NCI-H2196 (cell line): ENCODE results near the gene GRIN2A.

Experiments
- DNase-seq: peaks from one replicate; lab custom pipeline; 2025; ENCODE audit not compliant: unreplicated experiment; lab: John Stamatoyannopoulos, UW

Gene GRIN2A

GRCh38 chr16:9870962-9871361 lies 311.3 kb downstream of the GRIN2A start:
- DNase-seq, result no peak

GRCh38 chr16:9869776-9870175 lies 312.5 kb downstream of the GRIN2A start:
- no peak for DNase-seq

DNA sequence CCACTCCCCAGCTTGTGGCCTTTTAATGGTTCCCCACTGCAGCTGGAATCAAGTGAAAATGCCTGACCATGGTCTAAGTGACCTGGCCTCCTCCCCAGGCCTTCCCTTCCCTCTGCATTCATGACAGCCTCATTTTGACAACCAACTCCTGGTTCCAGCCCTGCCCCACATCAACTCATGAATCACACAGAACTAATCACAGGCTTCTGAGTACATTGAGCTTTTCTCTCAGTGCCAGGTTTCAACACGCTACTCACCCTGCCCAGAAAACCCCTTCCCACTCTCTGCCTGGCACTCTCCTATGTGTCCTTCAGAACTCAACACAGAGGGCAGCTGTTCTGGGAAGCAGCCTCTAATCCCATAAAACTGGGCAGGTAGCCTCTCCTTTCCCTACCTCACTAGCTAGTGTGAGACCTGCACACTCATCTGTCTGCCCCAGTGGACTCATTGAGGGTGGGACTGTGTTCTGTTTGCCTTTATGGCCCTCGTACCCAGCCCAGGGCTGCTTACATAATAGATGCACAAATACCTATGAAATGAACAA lies 313.6 kb downstream of the GRIN2A start:
- no peak for DNase-seq

DNA sequence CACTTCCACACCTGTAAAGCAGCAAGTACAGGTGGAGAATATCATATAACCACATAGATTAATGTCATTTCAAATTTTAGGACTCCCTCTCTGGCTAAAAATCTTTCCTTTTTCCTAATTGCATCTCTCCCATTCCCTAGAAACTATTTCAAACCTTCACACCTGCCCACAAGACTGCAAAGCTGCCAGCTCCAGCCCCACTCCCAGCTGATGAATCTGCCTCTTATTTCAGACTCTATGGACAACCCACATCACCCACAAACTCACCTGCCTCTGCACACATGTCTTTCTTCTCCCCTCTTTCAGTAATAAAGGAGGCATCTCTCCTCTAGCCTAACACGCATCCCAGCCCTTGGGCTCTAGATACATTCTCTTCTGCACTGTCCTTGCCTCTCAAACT lies 315.1 kb downstream of the GRIN2A start:
- DNase-seq, result no peak

GRCh38 chr16:9864461-9864860 lies 317.8 kb downstream of the GRIN2A start:
- no peak for DNase-seq

DNA sequence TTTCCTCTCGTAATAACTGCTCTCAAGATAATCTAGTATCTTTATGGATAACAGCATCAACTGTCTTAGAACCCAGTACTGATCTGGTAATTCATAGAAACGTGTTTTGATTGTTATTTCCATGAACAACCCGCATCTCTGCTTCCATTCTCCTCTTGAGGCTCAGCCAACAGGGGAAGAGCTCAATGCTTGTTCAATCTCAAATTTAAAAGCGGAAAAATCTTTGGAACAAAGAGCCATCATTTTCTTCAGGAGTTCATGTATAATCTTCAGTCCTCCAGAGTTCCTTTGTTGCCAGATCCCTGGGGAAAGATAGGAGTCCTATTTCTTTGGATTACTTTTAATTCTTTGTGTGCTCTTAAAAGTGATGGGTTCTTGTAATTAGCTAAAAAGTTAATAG lies 319.9 kb downstream of the GRIN2A start:
- no peak for DNase-seq

DNA sequence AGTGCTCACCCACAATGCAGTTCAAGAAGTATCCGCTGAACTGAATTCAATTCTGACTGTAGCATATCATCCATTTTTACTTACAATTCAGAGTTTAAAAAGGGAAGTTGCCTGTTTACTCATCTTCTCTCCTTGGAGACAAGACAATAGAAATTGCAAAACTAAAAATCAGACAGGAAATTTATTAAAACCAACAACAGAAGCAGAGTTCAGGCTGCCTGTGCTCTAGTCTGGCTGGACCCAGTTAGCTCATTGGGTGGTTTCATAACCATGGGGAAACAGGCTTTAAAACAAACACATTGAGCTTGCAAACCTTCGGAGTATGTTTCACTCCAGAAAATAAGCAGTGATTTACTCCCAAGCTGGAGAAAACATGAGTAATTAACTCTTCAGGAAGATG lies 321.4 kb downstream of the GRIN2A start:
- no peak for DNase-seq

DNA sequence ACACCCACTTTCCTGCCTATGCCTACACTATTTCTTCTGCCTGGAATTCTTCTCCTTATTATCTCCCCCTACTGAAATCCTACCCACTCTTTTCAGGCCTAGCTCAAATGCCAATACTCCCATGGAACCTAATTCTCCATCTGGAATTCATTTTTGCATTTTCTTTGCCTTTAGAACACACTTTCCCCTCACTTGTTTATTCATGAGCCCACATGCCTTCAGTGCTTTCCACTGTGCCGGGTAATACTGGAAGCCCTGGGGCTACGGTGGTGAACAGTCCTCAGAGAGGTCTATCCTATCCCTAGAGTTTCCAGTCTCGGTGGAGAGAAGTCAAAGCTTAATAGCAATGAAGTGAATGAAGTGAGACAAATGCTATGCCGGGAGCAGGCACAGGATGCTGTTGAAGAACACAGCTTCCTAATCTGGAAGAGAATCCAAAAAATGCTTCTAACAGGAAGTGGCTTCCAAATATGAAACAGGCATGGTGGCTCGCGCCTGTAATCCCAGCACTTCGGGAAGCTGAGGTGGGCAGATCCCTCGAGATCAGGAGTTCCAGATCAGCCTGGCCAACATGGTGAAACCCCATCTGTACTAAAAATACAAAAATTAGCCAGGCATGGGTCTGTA lies 322.4 kb downstream of the GRIN2A start:
- DNase-seq, result no peak

DNA sequence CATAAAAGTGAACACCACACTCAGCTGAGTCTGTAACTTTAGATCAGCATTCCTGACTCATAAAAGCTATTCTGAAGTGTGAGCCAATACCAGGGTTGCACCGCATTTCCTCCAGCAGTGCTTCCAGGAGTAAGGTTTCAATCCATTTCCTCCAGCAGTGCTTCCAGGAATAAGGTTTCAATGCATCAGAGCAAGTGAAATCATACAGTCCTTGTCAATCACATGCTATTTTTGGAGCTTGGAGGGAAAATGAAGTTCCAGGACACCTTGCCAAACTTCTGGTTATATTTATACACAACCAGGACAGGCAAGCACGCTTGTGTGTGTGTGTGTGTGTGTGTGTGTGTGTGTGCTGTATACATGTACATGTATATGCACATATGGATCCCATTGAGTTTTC lies 327.6 kb downstream of the GRIN2A start:
- no peak for DNase-seq

DNA sequence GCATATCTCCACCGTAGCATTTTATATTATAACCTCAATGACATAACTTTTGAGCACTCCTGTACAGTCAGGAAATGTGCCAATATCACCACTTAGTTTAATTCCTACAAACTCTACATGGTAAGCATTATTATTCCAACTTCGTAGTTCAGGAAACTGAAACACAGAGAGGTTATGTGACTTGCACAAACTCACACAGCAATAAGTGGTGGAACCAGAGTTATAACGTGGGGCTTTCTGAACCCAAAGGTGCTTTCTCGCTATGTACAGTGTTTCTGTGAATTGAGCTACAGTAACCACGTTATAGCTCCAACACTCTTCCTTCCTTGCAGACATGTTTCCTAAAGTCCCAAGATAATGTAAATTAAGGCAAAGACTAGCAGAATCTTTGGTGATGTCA lies 330.2 kb downstream of the GRIN2A start:
- no peak for DNase-seq

- DNase-seq, result no peak
These were observed 331.4 kb downstream of the GRIN2A start for GRCh38 chr16:9850817-9851216.

DNA sequence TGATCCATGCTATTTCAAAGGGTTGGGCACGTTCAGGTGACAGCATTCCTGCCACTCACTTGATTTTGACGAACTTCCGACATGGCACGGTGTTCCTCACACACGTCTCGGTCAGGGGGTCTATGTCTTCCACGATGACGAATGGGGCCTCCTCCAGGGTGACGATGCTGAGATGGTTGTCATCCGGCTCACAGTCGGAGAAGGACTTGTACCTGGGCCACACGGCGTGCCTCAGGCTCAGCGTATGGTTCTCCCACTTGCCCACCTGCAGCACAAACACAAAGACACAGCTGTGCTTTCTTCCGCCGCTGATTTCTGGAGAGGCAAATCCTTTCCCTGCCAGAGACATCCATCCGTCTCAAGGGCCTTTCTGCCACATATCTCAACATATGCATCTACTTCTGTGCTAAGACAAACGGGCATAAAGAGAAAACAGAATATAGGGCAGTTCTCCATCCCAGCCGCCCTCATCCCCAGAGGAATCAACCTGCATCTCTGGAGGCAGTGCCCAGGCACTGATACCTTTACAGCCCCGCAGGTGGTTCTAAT lies 332.5 kb downstream of the GRIN2A start:
- DNase-seq, result no peak

- no peak for DNase-seq
These were observed 335.1 kb downstream of the GRIN2A start for GRCh38 chr16:9847146-9847545.

- no peak for DNase-seq
These were observed 335.7 kb downstream of the GRIN2A start for GRCh38 chr16:9846362-9847099.

GRCh38 chr16:9845661-9846361 lies 336.4 kb downstream of the GRIN2A start:
- DNase-seq, result no peak

GRCh38 chr16:9844361-9844760 lies 337.9 kb downstream of the GRIN2A start:
- DNase-seq, result no peak

GRCh38 chr16:9843424-9844018 lies 338.7 kb downstream of the GRIN2A start:
- DNase-seq, result no peak

DNA sequence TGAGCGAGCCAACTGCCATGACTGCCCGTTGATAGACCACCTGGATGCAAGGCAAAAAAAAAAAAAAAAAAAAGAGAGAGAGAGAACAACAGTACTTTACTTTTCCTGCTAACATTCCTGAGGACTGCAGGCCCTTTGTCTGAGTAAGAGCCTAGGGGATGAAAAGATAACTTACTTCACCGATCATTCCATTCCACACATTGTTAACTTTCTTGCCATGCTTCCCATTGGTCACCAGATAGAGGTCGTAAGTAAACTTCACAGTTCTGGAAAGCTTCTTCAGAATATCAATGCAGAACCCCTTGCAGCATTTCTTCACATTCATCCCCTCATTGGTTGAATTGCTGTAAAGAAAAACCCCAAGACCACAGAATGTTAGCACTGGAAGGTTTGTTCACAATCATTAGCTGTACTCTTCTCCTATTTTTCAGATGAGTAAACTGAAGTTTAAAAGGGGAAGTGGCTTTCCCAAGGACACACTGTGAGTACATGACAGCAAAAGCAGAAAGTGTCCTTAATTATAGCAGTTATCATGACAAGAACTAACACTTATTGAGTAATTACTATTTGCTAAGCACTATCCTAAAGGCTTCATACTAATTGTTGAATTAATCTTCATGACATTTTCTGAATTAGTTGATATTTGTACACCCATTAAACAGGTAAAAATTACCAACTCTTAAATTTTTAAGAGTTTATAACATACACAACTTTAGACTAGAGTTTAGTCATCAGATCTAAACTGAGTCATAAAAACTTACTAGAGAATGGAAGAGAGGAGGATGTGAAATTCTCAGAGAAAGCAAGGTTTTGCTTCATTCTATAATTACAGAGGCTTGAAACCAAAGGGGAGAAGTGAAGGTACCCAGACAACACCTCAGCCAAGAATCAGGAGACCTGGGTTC lies 341.2 kb downstream of the GRIN2A start:
- DNase-seq, result no peak

- DNase-seq, result no peak
These were observed 344.7 kb downstream of the GRIN2A start for GRCh38 chr16:9837481-9837880.

- no peak for DNase-seq
These were observed 346.0 kb downstream of the GRIN2A start for GRCh38 chr16:9836118-9836736.
